CD4-positive, alpha-beta T cell (primary cell): Measurements from ENCODE around the gene PAMR1. TPM values are rescaled to one million over a fixed set of nuclear protein-coding genes. Genes with fewer than 3 reads are reported as not detected.

ENCODE experiments used
- ATAC-seq: fragments of 200-7000 bp; cut with Tn5 transposase; one replicate; pipeline ENCODE4 v1.10.0; 2022; ENCODE audit warnings: mild to moderate bottlenecking; ENCODE audit not compliant: poor library complexity
- CTCF ChIA-PET: fragments of 350-600 bp; sonication (Branson Sonifier 250); formaldehyde crosslinking; loops from one replicate; lab custom pipeline; 2021; ENCODE audit warnings: antibody characterized with exemption, inconsistent platforms; lab: Charles Lee
- POLR2A ChIA-PET: fragments of 350-600 bp; sonication (Branson Sonifier 250); formaldehyde crosslinking; loops from one replicate; lab custom pipeline; 2021; ENCODE audit warnings: antibody characterized with exemption, inconsistent platforms; lab: Charles Lee
- DNase-seq, 14 experiments: peaks; one replicate each; pipeline ENCODE4 v3.0.0-alpha.2; 2013 to 2020; ENCODE audit warnings: mixed read lengths in 2 of 14
- H3K27ac ChIP-seq, 2 donors: one replicate each; pipeline versions ENCODE4 v1.5.1 to v1.7.0; 2013; ENCODE audit warnings: low read length in 2 of 2, low read depth in 1 of 2, mild to moderate bottlenecking in 1 of 2
- H3K27me3 ChIP-seq, 2 experiments: 1 replicate in 1 of 2; 2 replicates in 1 of 2; pipeline versions ENCODE4 v1.6.1 to v1.7.0; 2013; ENCODE audit warnings: low read length in 2 of 2, control low read depth in 1 of 2, mild to moderate bottlenecking in 1 of 2, moderate library complexity in 1 of 2; ENCODE audit not compliant: insufficient read depth in 2 of 2, control insufficient read depth in 1 of 2
- H3K36me3 ChIP-seq: one replicate; pipeline ENCODE4 v1.6.1; 2013; ENCODE audit warnings: low read length, control low read depth; ENCODE audit not compliant: insufficient read depth
- H3K4me1 ChIP-seq: one replicate; pipeline ENCODE4 v1.6.1; 2013; ENCODE audit warnings: low read length, control low read depth; ENCODE audit not compliant: insufficient read depth
- H3K4me3 ChIP-seq: one replicate; pipeline ENCODE4 v1.5.1; 2013; ENCODE audit warnings: mild to moderate bottlenecking, low read length, moderate library complexity
- H3K9me3 ChIP-seq, 2 experiments: 1 replicate in 1 of 2; 2 replicates in 1 of 2; pipeline versions ENCODE4 v1.6.1 to v1.7.0; 2013; ENCODE audit warnings: low read length in 2 of 2, mild to moderate bottlenecking in 2 of 2, control low read depth in 1 of 2, moderate library complexity in 1 of 2; ENCODE audit not compliant: control insufficient read depth in 1 of 2, insufficient read depth in 1 of 2
- H3K27ac Mint-ChIP-seq: one replicate; pipeline ENCODE4 v1.8.0; 2020; ENCODE audit warnings: mixed read lengths
- H3K27me3 Mint-ChIP-seq: one replicate; pipeline ENCODE4 v1.8.0; 2021; ENCODE audit warnings: mixed read lengths
- H3K36me3 Mint-ChIP-seq: one replicate; pipeline ENCODE4 v1.8.0; 2021; ENCODE audit warnings: low read depth, mixed read lengths
- H3K4me1 Mint-ChIP-seq: one replicate; pipeline ENCODE4 v1.8.0; 2021; ENCODE audit warnings: low read depth, mixed read lengths
- H3K4me3 Mint-ChIP-seq: one replicate; pipeline ENCODE4 v1.8.0; 2020; ENCODE audit warnings: mild to moderate bottlenecking, mixed read lengths
- H3K9me3 Mint-ChIP-seq: one replicate; pipeline ENCODE4 v1.8.0; 2020; ENCODE audit warnings: mixed read lengths
- CTCF ChIP-seq: fragments of 200-600 bp; IDR thresholded peaks from one replicate; pipeline ENCODE4 v1.8.0; 2022; ENCODE audit warnings: antibody characterized with exemption, mild to moderate bottlenecking
- intact Hi-C, 2 experiments: fragments of 100-400 bp; cut with DNase I in 1 of 2; cut with micrococcal nuclease in 1 of 2; formaldehyde crosslinking; loops; one replicate each; pipeline versions ENCODE4 v1.15.1 to v1.9.0; 2023 to 2025; cut with DNase I, micrococcal nuclease
- total RNA-seq, 174 experiments: library from RNA in 2 of 174; stranded (reverse) in 2 of 174; gene quantifications; one replicate each; pipeline ENCODE4 v1.2.3 and lab custom pipeline; 2021 to 2026

The PAMR1 gene
- total RNA-seq, 2 experiments from 2014 or later: not detected

GRCh38 chr11:35494957-35495490, 30.4 kb downstream of the PAMR1 start:
- Mint-ChIP-seq H3K4me1 (no peaks in the 10 kb centered on the region), H3K9me3 (no peaks in the 10 kb centered on the region), H3K36me3 (no peaks in the 10 kb centered on the region), H3K27me3 (peaks cover 16% of the 10 kb centered on the region), H3K27ac (no peak overlapping the region), H3K4me3 (no peak overlapping the region)
- Histone ChIP-seq H3K36me3 (no peaks in the 10 kb centered on the region), H3K9me3 (no peaks in the 10 kb centered on the region), H3K27me3 (peaks cover 0 to 10% of the 10 kb centered on the region in 2 experiments), H3K4me3 (no peak overlapping the region), H3K27ac (no peak overlapping the region), H3K4me1 (no peaks in the 10 kb centered on the region)
- ATAC-seq: no peak
- CTCF ChIA-PET: no interaction called here
- DNase-seq: no peak
- POLR2A ChIA-PET: no interaction called here
- no peak for TF ChIP-seq CTCF
- intact Hi-C loops: no loop called here

GRCh38 chr11:35491231-35491871, 34.1 kb downstream of the PAMR1 start:
- Mint-ChIP-seq H3K27ac (no peak overlapping the region), H3K27me3 (peaks cover 30% of the 10 kb centered on the region), H3K4me3 (no peak overlapping the region), H3K4me1 (no peaks in the 10 kb centered on the region), H3K9me3 (no peaks in the 10 kb centered on the region), H3K36me3 (no peaks in the 10 kb centered on the region)
- intact Hi-C loops: no loop called here
- ATAC-seq: no peak
- Histone ChIP-seq H3K27ac (no peak overlapping the region), H3K36me3 (no peaks in the 10 kb centered on the region), H3K27me3 (peaks cover 12 to 14% of the 10 kb centered on the region in 2 experiments), H3K4me1 (no peaks in the 10 kb centered on the region), H3K4me3 (no peak overlapping the region), H3K9me3 (no peaks in the 10 kb centered on the region)
- CTCF ChIA-PET: no interaction called here
- no peak for TF ChIP-seq CTCF
- POLR2A ChIA-PET: no interaction called here
- no peak for DNase-seq

- TF ChIP-seq CTCF: no peak
- ChIA-PET CTCF (no interaction called here), POLR2A (interaction anchor here (0.8 kb wide), 1 partner anchor 322 kb away, joined by 3 read pairs; no protein-coding TSS in a partner anchor)
- H3K4me1 ChIP-seq: peaks cover 4% of the 10 kb centered on the region
- Mint-ChIP-seq H3K9me3 (peaks cover under 1% of the 10 kb centered on the region), H3K27ac (no peak overlapping the region), H3K27me3 (peaks cover 50% of the 10 kb centered on the region), H3K36me3 (no peaks in the 10 kb centered on the region), H3K4me1 (no peaks in the 10 kb centered on the region), H3K4me3 (no peak overlapping the region)
- no peak overlapping the region for H3K4me3 ChIP-seq
- ATAC-seq: no peak
- peaks cover 14 to 22% of the 10 kb centered on the region in 2 experiments for H3K27me3 ChIP-seq
- intact Hi-C loops: no loop called here
- no peaks in the 10 kb centered on the region for H3K36me3 ChIP-seq
- peaks cover 3 to 4% of the 10 kb centered on the region in 2 experiments for H3K9me3 ChIP-seq
- no peak overlapping the region for H3K27ac ChIP-seq
- no peak for DNase-seq
Observed at GRCh38 chr11:35488117-35488516, 37.3 kb downstream of the PAMR1 start.
